CD4-positive, alpha-beta T cell treated with Interleukin-12 subunit alpha and Interleukin-12 subunit beta, for 1 hour (primary cell): ENCODE measurements around the gene ALDH3A1.
A peak's percentile ranks its signal among the peaks of the same experiment; 100 is the strongest.

Source experiments
- DNase-seq: peaks from one replicate; pipeline ENCODE4 v3.0.0-alpha.2; 2020

Gene ALDH3A1

GRCh38 chr17:19740933-19741332, 7.2 kb downstream of the ALDH3A1 start:
- no peak for DNase-seq

DNA sequence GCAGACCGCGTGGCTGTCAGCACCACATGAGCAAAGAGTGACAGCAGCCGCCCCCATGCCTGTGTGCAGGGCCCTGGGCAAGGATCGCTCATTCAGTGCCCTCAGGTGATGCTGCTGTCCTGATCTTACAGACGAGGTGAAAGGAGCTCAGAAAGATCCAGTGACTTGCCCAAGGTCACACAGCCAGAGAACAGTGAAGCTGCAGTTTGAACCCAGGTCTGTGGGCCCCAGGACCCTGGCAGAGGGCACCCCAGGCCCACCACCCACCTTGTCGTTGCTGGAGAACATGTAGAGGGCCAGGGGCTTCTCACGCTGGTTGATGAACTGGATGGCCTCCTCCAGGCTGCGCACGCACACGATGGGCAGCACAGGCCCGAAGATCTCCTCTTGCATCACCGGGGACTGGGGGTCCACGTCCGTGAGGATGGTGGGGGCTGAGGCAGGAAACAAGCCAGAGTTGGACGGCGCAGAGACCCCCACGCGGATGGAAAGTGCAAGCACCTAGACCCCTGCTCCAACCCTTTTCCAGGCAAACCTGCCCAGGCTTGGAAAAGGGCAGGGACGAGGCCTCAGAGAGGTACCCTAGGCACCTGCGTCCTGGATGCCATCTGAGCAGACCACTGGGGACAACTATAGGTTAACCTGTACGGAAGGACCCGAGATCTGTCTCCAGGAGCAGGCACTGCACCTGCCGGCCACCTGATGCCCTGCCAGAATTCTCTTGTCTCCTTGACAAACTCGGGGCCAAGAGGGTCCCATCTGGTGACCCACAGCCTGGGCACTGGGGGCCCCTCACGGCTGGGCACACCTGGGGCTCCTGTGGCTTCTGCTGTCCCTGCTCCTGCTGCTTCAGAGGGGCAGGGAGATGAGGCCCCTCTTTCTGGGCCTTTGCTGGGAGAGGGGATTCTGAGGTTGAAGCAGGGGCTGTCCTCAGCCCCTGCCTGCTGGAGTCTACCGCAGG, 8.6 kb downstream of the ALDH3A1 start:
- no peak for DNase-seq

DNA sequence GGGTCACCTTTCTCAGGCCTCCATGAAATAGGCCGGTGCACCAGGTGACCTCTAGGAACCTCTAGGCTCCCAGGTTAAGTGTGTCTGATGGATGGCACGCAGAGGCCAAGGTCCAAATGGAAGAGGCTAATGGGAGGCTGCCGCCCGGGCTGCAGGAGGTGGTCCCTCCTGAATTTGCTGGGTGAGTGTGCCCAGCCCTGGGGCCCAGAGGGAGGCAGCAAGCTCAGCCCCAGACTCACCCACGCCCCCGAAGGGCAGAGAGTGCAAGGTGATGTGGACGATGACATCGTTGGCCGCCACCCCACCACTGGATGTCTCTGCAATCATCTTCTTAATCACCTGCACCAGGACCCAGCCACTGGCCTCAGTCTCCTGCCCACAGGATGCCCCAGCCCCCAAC, 9.3 kb downstream of the ALDH3A1 start:
- no peak for DNase-seq

DNA sequence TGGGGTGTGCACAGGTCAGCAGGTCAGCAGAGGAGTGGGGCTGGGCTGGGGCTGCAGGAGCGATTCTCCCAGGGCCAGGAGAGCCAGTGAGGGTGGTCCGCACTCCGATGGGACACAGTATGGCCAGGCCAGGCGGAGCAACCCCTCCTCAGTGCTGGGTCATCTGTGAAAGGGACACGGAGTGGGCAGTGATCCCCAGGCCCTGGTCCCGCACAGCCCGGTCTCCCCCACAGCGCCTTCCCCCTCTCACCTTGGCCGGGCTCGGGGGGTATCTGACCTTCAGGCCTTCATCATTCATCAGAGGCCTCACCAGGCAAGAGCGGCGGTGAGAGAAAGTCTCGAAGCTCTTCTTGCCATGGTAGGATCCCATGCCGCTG, 10.0 kb downstream of the ALDH3A1 start:
- DNase-seq: no peak

DNA sequence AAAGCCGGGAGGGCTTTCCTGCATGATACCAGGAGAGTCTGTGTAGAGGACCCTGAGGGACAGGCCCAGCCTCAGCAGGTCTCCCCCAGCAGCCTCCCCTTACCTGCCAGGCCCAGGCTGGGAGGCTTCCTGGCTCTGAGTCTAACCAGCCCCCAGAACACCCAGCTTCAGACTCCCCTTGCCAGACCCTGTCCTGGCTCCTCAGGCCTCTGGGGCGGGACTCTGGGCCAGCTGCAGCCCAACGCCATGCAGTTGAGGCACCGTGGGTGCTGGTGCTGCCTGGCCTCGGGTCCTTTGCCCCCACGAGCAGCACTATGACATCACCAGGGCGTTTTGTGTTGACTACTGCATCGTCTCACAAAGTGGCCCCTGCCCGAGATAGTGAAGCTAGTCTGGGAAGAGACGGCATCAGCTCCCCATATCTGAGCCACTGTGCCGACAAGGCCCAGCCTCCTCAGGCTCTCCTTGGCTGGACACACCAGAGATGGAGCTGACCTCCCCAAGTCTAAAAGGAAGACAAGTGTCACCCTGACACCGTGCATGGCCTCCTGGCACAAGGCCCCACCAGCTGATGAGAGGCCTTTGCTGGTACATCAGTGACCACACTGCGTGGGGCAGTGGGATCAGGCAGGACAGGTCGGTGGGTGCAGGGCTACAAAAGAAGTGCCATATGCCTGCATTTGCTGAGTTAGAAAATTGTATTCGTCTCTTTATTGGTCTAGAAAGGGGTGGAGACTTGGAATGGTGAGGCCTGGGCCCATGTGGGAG, 10.6 kb downstream of the ALDH3A1 start:
- DNase-seq: no peak

- DNase-seq: no peak
Measured at GRCh38 chr17:19736071-19736470, 12.0 kb downstream of the ALDH3A1 start.

DNA sequence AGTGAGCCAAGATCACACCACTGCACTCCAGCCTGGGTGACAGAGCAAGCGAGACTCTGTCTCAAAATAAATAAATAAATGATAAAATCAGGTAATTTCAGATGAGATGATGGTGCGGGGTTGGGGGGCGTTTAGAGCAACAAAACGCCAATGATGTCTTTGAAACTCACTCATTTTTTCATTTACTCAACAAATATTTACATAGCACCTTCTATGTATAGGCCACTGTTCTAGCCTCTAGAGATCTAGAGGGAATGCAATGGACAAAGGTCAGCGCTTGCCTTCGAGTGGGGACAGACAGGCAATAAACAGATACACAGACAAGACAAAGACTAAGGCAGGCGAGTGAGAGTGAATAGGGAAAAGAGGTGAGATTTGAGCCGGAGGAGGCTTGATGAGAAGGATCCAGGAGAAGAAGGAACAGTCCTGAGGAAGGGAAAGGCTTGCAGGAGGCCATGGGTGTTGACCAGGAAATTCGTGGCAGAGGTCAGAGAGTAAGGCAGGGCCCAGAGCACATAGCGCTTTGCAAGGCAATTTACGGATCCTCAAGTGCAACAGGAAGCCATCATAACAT, 14.1 kb downstream of the ALDH3A1 start:
- DNase-seq: no peak

DNA sequence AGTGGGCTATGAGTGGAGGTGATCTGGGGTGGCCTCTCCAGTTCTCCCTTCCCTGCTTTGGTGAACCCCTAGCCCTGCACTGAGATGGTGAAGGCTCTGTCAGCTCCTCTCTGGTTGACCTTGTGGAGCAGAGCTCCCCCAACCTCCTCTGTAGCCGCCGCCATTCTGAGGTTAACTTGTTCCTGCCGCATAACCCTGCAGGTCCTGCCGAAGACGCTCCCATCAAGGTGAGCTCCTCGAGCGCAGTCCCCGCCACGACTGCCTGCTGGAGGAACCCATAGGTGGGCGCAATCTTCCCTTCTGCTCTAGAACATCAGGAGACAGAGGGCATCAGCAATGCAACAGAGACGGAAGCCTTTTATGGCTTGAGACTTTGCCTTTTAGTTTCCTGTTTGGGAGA, 16.5 kb downstream of the ALDH3A1 start:
- DNase-seq: no peak

GRCh38 chr17:19730843-19731242, 17.3 kb downstream of the ALDH3A1 start:
- no peak for DNase-seq

GRCh38 chr17:19729900-19730299, 18.2 kb downstream of the ALDH3A1 start:
- no peak for DNase-seq

DNA sequence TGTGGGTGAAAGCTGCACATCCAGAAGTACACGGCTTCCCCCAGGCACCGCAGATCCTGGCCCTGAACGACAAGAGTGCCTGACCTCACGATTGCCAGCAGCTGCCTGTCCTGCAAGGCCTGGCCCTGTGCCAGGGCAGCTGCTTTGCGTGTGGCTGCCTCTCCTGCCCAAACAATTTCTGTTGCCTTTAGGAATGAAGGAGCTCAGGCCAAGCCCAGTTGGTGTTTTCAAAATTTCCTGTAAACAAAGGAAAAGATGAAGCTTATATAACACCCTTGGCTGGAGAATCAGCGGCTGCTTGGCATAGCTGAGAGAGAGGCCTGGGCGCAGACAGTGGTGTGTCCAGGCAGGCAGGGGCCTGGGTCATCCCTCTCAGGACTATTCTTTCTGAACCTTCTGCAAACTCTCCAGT, 20.0 kb downstream of the ALDH3A1 start:
- no peak for DNase-seq

DNA sequence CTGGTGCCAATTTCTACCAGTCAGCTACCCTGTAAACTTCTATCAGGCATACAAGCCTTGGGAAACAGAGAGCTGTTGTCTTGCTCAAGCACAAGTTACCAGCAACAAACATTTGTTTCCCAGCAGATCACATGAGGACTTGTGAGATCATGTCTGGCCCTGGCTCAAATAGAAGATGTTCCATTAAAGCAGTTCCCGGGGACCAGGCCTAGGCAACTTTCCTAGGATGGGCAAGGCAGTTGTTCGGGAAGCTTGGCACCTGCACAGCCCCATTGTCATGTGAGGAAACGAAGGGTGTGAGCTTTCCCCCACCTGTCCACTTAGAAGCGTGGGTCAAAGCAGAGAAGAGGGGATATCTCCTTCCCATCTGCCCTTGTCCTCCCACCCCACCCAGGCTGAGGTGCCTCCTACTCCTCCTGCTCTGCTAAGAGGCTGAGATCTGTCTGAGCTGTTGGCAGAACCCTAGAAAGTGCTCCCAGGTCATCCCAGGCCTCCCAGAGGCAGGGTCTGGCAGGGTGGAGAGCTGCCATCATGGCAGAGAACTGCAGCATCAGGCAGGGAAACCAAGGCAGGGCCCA, 20.5 kb downstream of the ALDH3A1 start:
- DNase-seq: no peak

DNA sequence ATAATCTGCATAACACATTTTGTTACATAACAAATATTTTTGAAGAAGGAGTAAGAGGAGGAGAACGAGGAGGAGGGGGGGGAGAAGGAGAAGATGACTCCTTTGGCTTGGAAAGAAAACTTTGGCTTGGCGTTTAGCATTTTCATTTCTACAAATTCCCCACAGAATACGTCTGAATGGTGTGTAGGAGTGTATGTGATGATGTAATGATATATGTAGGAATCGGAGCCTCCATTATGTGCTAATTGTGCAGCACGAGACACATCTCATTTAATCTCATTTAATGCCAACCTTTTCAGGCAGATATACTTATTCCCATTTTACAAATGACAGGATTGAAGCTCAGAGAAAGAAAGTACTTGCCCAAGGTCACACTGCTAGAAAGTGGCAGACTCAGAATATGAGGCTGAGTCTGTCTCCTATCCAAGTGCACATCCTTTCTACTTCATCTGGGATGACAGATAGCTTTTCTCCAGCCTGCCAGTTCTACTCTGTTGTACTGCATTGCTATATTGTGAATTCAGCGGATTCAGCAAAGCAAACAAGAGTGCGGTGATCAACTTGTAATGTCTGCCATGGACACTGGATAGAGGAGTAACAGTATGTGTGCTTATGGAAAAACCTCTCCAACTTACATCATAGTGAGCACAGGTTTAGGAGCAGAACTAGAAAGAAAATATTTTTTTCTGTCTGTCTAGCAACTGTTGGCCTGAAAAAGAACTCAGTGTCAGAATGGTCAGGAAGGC, 21.3 kb downstream of the ALDH3A1 start:
- no peak for DNase-seq

DNA sequence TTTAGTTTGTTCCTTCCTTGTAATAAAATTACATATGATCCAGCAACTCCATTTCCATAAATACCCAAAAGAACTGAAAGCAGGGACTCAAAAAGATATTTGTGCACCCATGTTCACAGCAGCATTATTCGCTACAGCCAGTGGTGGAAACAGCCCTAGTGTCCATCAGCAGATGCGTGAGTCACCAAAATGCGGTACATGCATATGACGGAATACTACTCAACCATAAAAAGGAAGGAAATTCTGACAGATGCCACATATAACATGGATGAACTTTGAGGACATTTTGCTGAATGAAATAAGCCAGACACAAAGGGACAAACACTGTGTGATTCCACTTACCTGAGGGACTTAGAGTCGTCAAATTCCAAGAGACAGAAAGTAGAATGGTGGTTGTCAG, 22.6 kb downstream of the ALDH3A1 start:
- no peak for DNase-seq

GRCh38 chr17:19724501-19725420, 23.3 kb downstream of the ALDH3A1 start:
- peak; percentile 49 for DNase-seq

GRCh38 chr17:19723964-19724363, 24.1 kb downstream of the ALDH3A1 start:
- DNase-seq: no peak

- no peak for DNase-seq
Measured at GRCh38 chr17:19720631-19721426, 27.3 kb downstream of the ALDH3A1 start.

GRCh38 chr17:19720210-19720475, 28.0 kb downstream of the ALDH3A1 start:
- DNase-seq: no peak

DNA sequence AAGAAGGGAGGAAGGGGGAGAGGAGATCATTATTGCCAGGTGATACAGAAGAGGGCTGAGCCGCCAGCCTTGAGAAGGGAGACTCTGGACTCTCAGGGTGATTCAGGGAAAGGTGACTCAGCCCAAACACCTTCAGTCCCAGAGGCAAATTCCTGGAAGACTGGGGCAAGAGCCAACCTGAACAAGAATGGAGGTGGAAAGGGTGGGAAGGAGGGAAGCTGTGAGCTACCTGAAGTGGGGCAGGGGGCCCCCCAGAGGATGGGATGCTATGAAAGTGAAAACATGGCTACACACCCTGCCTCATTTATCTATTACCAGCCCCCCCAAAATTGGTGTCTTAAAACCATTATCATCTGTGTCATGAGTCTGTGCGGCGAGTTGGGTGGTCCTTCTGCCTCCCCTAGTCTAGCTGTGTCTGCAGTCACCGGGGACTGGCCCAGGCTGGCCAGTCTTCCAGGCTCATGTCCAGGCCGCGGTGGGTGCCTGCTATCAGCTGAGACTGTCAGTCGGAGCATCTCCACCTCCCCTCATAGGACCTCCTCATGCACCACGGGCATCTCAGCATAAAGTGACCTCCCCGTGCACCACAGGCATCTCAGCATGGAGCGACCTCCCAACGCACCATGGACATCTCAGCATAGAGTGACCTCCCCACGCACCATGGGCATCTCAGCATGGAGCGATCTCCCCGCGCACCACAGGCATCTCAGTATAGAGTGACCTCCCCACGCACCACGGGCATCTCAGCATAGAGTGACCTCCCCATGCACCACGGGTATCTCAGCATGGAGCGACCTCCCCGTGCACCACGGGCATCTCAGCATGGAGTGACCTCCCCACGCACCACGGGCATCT, 28.5 kb downstream of the ALDH3A1 start:
- no peak for DNase-seq
